HCT116 (cell line): ENCODE data around the gene NAGLU. TPM values are rescaled to one million over a fixed set of nuclear protein-coding genes. Genes with fewer than 3 reads are reported as not detected.

Experiments used
- ATAC-seq: fragments of 200-7000 bp; cut with Tn5 transposase; 2 replicates; pipeline ENCODE4 v1.9.1; 2020; ENCODE audit warnings: mild to moderate bottlenecking, moderate library complexity
- BruUV-seq: library from RNA; stranded (reverse); fragments of 400-500 nt; replicated peaks from 2 replicates; lab custom pipeline; 2021; lab: Mats Ljungman, UMichigan
- CTCF ChIA-PET: fragments of 300-600 bp; sonication (Branson Sonifier 250); formaldehyde crosslinking; loops from one replicate; lab custom pipeline; 2021; ENCODE audit warnings: antibody characterized with exemption; lab: Charles Lee
- POLR2A ChIA-PET: fragments of 300-600, 350-600 bp; sonication (Branson Sonifier 250); formaldehyde crosslinking; loops from one replicate; lab custom pipeline; 2021; ENCODE audit warnings: antibody characterized with exemption; lab: Charles Lee
- RAD21 ChIA-PET, 2 experiments: fragments of 300-600 bp; sonication (Branson Sonifier 250); formaldehyde crosslinking; loops; one replicate each; lab custom pipeline; 2023; ENCODE audit warnings: low total read pairs in 2 of 2; ENCODE audit not compliant: uncharacterized antibody in 2 of 2, unreplicated experiment in 2 of 2, low non-redundant PET in 1 of 2; lab: Charles Lee
- DNase-seq: peaks from one replicate; pipeline ENCODE4 v3.0.0-alpha.2; 2010; ENCODE audit warnings: low read depth, low spot score
- H2AFZ ChIP-seq: fragments of 200-600 bp; shearing (Covaris generic), sonication (generic); 2 replicates; pipeline ENCODE4 v1.6.1; 2017; ENCODE audit warnings: low read depth, mixed run types, mixed read lengths, antibody characterized with exemption, low read length; ENCODE audit not compliant: poor library complexity, severe bottlenecking
- H3K27ac ChIP-seq: 2 replicates; pipeline ENCODE4 v1.5.1; 2012; ENCODE audit warnings: low read depth, low read length
- H3K27me3 ChIP-seq: fragments of 200-600 bp; sonication (generic); 2 replicates; pipeline ENCODE4 v1.6.1; 2016; ENCODE audit warnings: mixed run types, low read length, mixed read lengths; ENCODE audit not compliant: insufficient read depth
- H3K36me3 ChIP-seq, 2 experiments: fragments of 200-500 bp in 1 of 2; fragments of 200-600 bp in 1 of 2; sonication (Bioruptor generic) in 1 of 2; sonication (generic) in 1 of 2; 2 replicates each; pipeline versions ENCODE4 v1.5.1 to v1.6.1; 2014 to 2016; ENCODE audit warnings: low read length in 2 of 2, inconsistent platforms in 1 of 2, mixed read lengths in 1 of 2, mixed run types in 1 of 2; ENCODE audit not compliant: insufficient read depth in 2 of 2, control insufficient read depth in 1 of 2
- H3K4me1 ChIP-seq, 2 experiments: fragments of 200-600 bp in 1 of 2; sonication (generic) in 1 of 2; 2 replicates each; pipeline versions ENCODE4 v1.5.1 to v1.6.1; 2012 to 2017; ENCODE audit warnings: low read length in 2 of 2, inconsistent platforms in 1 of 2, mild to moderate bottlenecking in 1 of 2, mixed read lengths in 1 of 2, mixed run types in 1 of 2, moderate library complexity in 1 of 2; ENCODE audit not compliant: insufficient read depth in 2 of 2, control insufficient read depth in 1 of 2
- H3K4me2 ChIP-seq: fragments of 200-600 bp; sonication (generic); 2 replicates; pipeline ENCODE4 v1.6.1; 2017; ENCODE audit warnings: mixed run types, low read length, mixed read lengths
- H3K4me3 ChIP-seq, 2 experiments: fragments of 200-600 bp in 1 of 2; sonication (generic) in 1 of 2; replicated peaks in 1 of 2; 2 replicates each; pipeline ENCODE4 v1.5.1; 2011 to 2016; ENCODE audit warnings: low read length in 2 of 2, control low read depth in 1 of 2, low read depth in 1 of 2, mild to moderate bottlenecking in 1 of 2, mixed read lengths in 1 of 2, mixed run types in 1 of 2
- H3K79me2 ChIP-seq: fragments of 200-600 bp; sonication (generic); 2 replicates; pipeline ENCODE4 v1.6.1; 2017; ENCODE audit warnings: mild to moderate bottlenecking, mixed run types, low read length, moderate library complexity, mixed read lengths; ENCODE audit not compliant: insufficient read depth
- H3K9ac ChIP-seq: fragments of 200-600 bp; sonication (generic); 2 replicates; pipeline ENCODE4 v1.6.1; 2016; ENCODE audit warnings: low read length, mixed read lengths
- H3K9me2 ChIP-seq: fragments of 200-600 bp; sonication (generic), shearing (Covaris generic); 2 replicates; pipeline ENCODE4 v1.6.1; 2017; ENCODE audit warnings: mixed run types, mild to moderate bottlenecking, moderate library complexity; ENCODE audit not compliant: insufficient read depth
- H3K9me3 ChIP-seq, 2 experiments: fragments of 200-500 bp in 1 of 2; fragments of 200-600 bp in 1 of 2; sonication (Bioruptor generic) in 1 of 2; sonication (generic) in 1 of 2; 2 replicates each; pipeline ENCODE4 v1.6.1; 2014 to 2017; ENCODE audit warnings: low read length in 2 of 2, mixed read lengths in 2 of 2, inconsistent platforms in 1 of 2, low read depth in 1 of 2, mild to moderate bottlenecking in 1 of 2, mixed run types in 1 of 2, moderate library complexity in 1 of 2; ENCODE audit not compliant: control insufficient read depth in 1 of 2, insufficient read depth in 1 of 2
- H4K20me1 ChIP-seq: fragments of 200-600 bp; sonication (generic), shearing (Covaris generic); 2 replicates; pipeline ENCODE4 v1.6.1; 2017; ENCODE audit warnings: mixed run types, mild to moderate bottlenecking, moderate library complexity; ENCODE audit not compliant: insufficient read depth
- CBX3 ChIP-seq: IDR thresholded peaks from 2 replicates; pipeline ENCODE4 v1.6.1; 2012; ENCODE audit warnings: low read depth
- CTCF ChIP-seq, 3 experiments: fragments of 200-600 bp in 1 of 3; sonication (generic) in 1 of 3; IDR thresholded peaks in 2 of 3; conservative IDR thresholded peaks in 1 of 3; 2 replicates each; pipeline ENCODE4 v1.5.1; 2012 to 2017; ENCODE audit warnings: low read depth in 2 of 3, low read length in 2 of 3, antibody characterized with exemption in 1 of 3, borderline replicate concordance in 1 of 3, control low read depth in 1 of 3, mild to moderate bottlenecking in 1 of 3, mixed read lengths in 1 of 3, mixed run types in 1 of 3, moderate library complexity in 1 of 3; ENCODE audit not compliant: insufficient read depth in 1 of 3
- EGR1 ChIP-seq: IDR thresholded peaks from 2 replicates; pipeline ENCODE4 v1.6.1; 2012; ENCODE audit warnings: low read depth
- EZH2phosphoT487 ChIP-seq: fragments of 200-600 bp; IDR thresholded peaks from 2 replicates; pipeline ENCODE4 v1.6.1; 2018; ENCODE audit warnings: antibody characterized with exemption, borderline replicate concordance
- FOSL1 ChIP-seq: IDR thresholded peaks from 2 replicates; pipeline ENCODE4 v1.6.1; 2012; ENCODE audit warnings: low read depth
- MAX ChIP-seq: IDR thresholded peaks from 2 replicates; pipeline ENCODE4 v1.6.1; 2012
- POLR2AphosphoS5 ChIP-seq: IDR thresholded peaks from 2 replicates; pipeline ENCODE4 v1.6.1; 2011; ENCODE audit warnings: mild to moderate bottlenecking, low read depth, low read length, moderate library complexity
- RAD21 ChIP-seq: IDR thresholded peaks from 2 replicates; pipeline ENCODE4 v1.6.1; 2012; ENCODE audit warnings: low read depth, mild to moderate bottlenecking
- TCF7L2 ChIP-seq: IDR thresholded peaks from 2 replicates; pipeline ENCODE4 v1.7.0; 2011; ENCODE audit warnings: borderline replicate concordance, inconsistent platforms; ENCODE audit not compliant: insufficient read depth, insufficient read length; ENCODE audit errors: extremely low read depth
- YY1 ChIP-seq: IDR thresholded peaks from 2 replicates; pipeline ENCODE4 v1.6.1; 2011; ENCODE audit warnings: low read length, low read depth, moderate library complexity, mild to moderate bottlenecking; ENCODE audit not compliant: insufficient replicate concordance; ENCODE audit errors: extremely low read depth
- ZFX ChIP-seq: fragments of 450-650 bp; IDR thresholded peaks from 2 replicates; pipeline ENCODE4 v1.6.1; 2017
- ZNF274 ChIP-seq: fragments of 200-500 bp; sonication (Bioruptor generic); IDR thresholded peaks from 2 replicates; pipeline ENCODE4 v1.6.1; 2014; ENCODE audit warnings: mild to moderate bottlenecking, low read depth, low read length, inconsistent platforms
- intact Hi-C: fragments of 100-400 bp; cut with micrococcal nuclease; formaldehyde crosslinking; loops from 2 replicates; pipeline ENCODE4 v1.10.0; 2022
- total RNA-seq: library from RNA; stranded (reverse); gene quantifications from one replicate; pipeline ENCODE4 v1.2.1, GENCODE V29; 2021; ENCODE audit not compliant: unreplicated experiment
- TF ChIP-seq, protein P1 (sequence below): IDR thresholded peaks from 2 replicates; pipeline ENCODE4 v1.6.1; 2011; ENCODE audit warnings: mild to moderate bottlenecking, low read length, moderate library complexity; ENCODE audit not compliant: insufficient replicate concordance; ENCODE audit errors: extremely low read depth

NAGLU gene
- total RNA-seq, 1 experiment from 2014 or later: 17.7 TPM

DNA sequence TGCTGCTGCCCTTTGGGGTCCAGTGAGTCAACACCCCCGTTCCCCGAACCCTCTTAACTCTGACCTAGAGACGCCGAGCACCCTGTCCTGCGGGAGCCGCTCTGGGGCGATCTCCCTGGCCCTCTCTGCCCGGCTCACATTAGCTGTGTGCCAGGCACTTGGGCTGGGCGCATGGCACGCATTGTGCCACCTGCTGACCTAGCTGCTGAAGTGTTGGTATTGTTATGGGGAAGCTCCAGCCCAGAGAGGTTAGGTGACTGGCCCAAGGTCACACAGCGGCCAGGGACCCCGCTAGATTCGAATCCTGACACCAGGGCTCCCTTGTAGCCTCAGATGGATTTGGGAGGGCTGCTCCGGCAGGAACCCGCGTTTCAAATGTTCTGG is 17.8 kb downstream of the NAGLU start:
- H3K4me2 ChIP-seq: peak overlapping the region; percentile 86
- ATAC-seq (peak; percentile 47), DNase-seq (no peak)
- H3K9me2 ChIP-seq: no peaks in the 10 kb centered on the region
- CTCF ChIA-PET: interaction anchor here (0.9 to 2.1 kb wide), 2 partner anchors 24 to 231 kb away, joined by 3 to 8 read pairs; partner anchors contain the start of gene PSMC3IP
- H3K9me3 ChIP-seq: no peaks in the 10 kb centered on the region
- RAD21 ChIA-PET: no interaction called here
- no peaks in the 10 kb centered on the region for H3K36me3 ChIP-seq
- peak overlapping the region; percentile 97 for H3K9ac ChIP-seq
- H3K27me3 ChIP-seq: no peaks in the 10 kb centered on the region
- peaks cover 6 to 31% of the 10 kb centered on the region in 2 experiments for H3K4me1 ChIP-seq
- intact Hi-C loops: no loop called here
- H3K79me2 ChIP-seq: peaks cover 17% of the 10 kb centered on the region; the same call in 1 of the 2 replicates
- TF ChIP-seq CBX3 (no peak), CTCF (IDR thresholded peaks at IDR 0.05 in 2 of 3, conservative IDR thresholded peaks at IDR 0.05 in 1 of 3; ENCODE audit: borderline replicate concordance in 1 of 3, insufficient read depth in 1 of 3, low read depth in 2 of 3, low read length in 2 of 3) (peak in 2 of 3 experiments; percentile 19 to 20; a peak in 1 of 6 replicates), MAX (peak; percentile 15; the same call in 1 of the 2 replicates)
- no TSS peak for BruUV-seq
- peak overlapping the region; percentile 94 for H3K27ac ChIP-seq
- no peak overlapping the region for H2AFZ ChIP-seq
- H3K4me3 ChIP-seq: peak overlapping the region; percentile 93 to 99
- no peaks in the 10 kb centered on the region for H4K20me1 ChIP-seq
- POLR2A ChIA-PET: no interaction called here

- ChIA-PET CTCF (interaction anchor here (0.9 to 2.1 kb wide), 3 partner anchors 23 to 232 kb away, joined by 3 to 8 read pairs (median 3); partner anchors contain the start of gene PSMC3IP), POLR2A (interaction anchor here (0.5 to 1.6 kb wide), 2 partner anchors 131 to 144 kb away, joined by 3 read pairs; partner anchors contain the start of gene CAVIN1), RAD21 (no interaction called here)
- Histone ChIP-seq H3K9me3 (no peaks in the 10 kb centered on the region), H3K36me3 (no peaks in the 10 kb centered on the region), H3K79me2 (peaks cover 17% of the 10 kb centered on the region; the same call in 1 of the 2 replicates), H3K4me1 (peaks cover 11 to 36% of the 10 kb centered on the region in 2 experiments), H3K4me2 (peak overlapping the region; percentile 86), H3K9me2 (no peaks in the 10 kb centered on the region), H3K27me3 (no peaks in the 10 kb centered on the region), H3K9ac (peak overlapping the region; percentile 97), H3K4me3 (peak overlapping the region; percentile 93 to 99), H3K27ac (peak overlapping the region; percentile 94), H4K20me1 (no peaks in the 10 kb centered on the region), H2AFZ (no peak overlapping the region)
- DNase-seq (no peak), ATAC-seq (peak; percentile 83)
- BruUV-seq: TSS peak; percentile 63
- intact Hi-C loops: no loop called here
- no peak for TF ChIP-seq FOSL1
- TF ChIP-seq TCF7L2: peak; percentile 29
- TF ChIP-seq EZH2phosphoT487: no peak
- peak; percentile 88 for TF ChIP-seq POLR2AphosphoS5
- peak; percentile 87 for TF ChIP-seq ZFX
- no peak for TF ChIP-seq RAD21
- peak; percentile 33 for TF ChIP-seq YY1
- no peak for TF ChIP-seq ZNF274
- TF ChIP-seq, protein P1, sequence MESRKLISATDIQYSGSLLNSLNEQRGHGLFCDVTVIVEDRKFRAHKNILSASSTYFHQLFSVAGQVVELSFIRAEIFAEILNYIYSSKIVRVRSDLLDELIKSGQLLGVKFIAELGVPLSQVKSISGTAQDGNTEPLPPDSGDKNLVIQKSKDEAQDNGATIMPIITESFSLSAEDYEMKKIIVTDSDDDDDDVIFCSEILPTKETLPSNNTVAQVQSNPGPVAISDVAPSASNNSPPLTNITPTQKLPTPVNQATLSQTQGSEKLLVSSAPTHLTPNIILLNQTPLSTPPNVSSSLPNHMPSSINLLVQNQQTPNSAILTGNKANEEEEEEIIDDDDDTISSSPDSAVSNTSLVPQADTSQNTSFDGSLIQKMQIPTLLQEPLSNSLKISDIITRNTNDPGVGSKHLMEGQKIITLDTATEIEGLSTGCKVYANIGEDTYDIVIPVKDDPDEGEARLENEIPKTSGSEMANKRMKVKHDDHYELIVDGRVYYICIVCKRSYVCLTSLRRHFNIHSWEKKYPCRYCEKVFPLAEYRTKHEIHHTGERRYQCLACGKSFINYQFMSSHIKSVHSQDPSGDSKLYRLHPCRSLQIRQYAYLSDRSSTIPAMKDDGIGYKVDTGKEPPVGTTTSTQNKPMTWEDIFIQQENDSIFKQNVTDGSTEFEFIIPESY: no peak
- peak; percentile 73 for TF ChIP-seq EGR1
Measured at GRCh38 chr17:42554250-42555121, 18.4 kb downstream of the NAGLU start.
